Effector memory CD8-positive, alpha-beta T cell (primary cell): ENCODE data around the gene CLDN5.
A peak's percentile ranks its signal among the peaks of the same experiment; 100 is the strongest.
"Not testable (repeated sequence)": the region's sequence is repeated elsewhere in the genome, so short reads cannot be mapped to it uniquely, and the experiment has no call there.

Experiments used
- ATAC-seq: fragments of 150-1000 bp; cut with Tn5 transposase; replicated peaks from 2 replicates; pipeline ENCODE4 v1.10.0; 2021; ENCODE audit warnings: mild to moderate bottlenecking, moderate library complexity
- DNase-seq, 3 experiments: peaks; one replicate each; pipeline ENCODE4 v3.0.0; 2021
- H3K27ac Mint-ChIP-seq, 2 donors: one replicate each; pipeline ENCODE4 v1.8.0; 2022; ENCODE audit warnings: mild to moderate bottlenecking in 2 of 2, mixed read lengths in 2 of 2, moderate library complexity in 2 of 2
- H3K27me3 Mint-ChIP-seq, 2 donors: one replicate each; pipeline ENCODE4 v1.8.0; 2022; ENCODE audit warnings: mixed read lengths in 2 of 2
- H3K36me3 Mint-ChIP-seq: one replicate; pipeline ENCODE4 v1.8.0; 2022; ENCODE audit warnings: mild to moderate bottlenecking, moderate library complexity, mixed read lengths; ENCODE audit not compliant: insufficient read depth
- H3K4me1 Mint-ChIP-seq, 2 donors: one replicate each; pipeline ENCODE4 v1.8.0; 2022; ENCODE audit warnings: low read depth in 2 of 2, mixed read lengths in 2 of 2
- H3K4me3 Mint-ChIP-seq, 2 donors: one replicate each; pipeline ENCODE4 v1.8.0; 2022; ENCODE audit warnings: mild to moderate bottlenecking in 2 of 2, mixed read lengths in 2 of 2, moderate library complexity in 2 of 2
- H3K9me3 Mint-ChIP-seq, 2 donors: one replicate each; pipeline ENCODE4 v1.8.0; 2022; ENCODE audit warnings: mixed read lengths in 2 of 2

Gene CLDN5

DNA sequence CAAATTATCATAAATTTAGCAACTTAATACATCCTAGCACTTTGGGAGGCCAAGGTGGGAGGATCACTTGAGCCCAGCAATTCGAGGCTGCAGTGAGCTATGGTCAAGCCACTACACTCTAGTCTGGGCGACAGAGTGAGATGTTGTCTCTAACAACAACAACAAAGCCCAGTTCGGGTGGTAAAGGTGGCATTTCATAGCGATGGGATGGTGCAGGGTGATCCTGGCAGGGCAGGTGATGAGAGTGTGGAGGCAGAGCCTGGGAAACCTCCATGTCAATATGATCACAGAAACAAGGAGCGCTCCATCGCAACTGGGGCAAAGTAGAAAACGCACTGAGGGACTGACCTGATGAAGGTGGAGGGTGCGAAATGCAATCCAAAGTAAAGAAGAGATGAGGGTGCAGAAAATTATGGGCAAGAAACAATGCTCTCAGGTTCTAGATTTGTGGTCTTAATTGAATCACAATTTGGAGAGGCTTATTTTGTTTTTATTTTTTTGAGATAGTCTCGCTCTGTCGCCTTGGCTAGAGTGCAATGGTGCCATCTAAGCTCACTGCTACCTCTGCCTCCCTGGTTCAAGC, 32.8 kb upstream of the CLDN5 start:
- H3K4me3 Mint-ChIP-seq: no peak overlapping the region
- DNase-seq (no peak), ATAC-seq (no peak)
- peaks cover 30 to 50% of the 10 kb centered on the region in 2 donors for H3K27me3 Mint-ChIP-seq
- no peak overlapping the region for H3K27ac Mint-ChIP-seq
- H3K4me1 Mint-ChIP-seq: no peaks in the 10 kb centered on the region
- H3K9me3 Mint-ChIP-seq: no peaks in the 10 kb centered on the region
- H3K36me3 Mint-ChIP-seq: no peaks in the 10 kb centered on the region

DNA sequence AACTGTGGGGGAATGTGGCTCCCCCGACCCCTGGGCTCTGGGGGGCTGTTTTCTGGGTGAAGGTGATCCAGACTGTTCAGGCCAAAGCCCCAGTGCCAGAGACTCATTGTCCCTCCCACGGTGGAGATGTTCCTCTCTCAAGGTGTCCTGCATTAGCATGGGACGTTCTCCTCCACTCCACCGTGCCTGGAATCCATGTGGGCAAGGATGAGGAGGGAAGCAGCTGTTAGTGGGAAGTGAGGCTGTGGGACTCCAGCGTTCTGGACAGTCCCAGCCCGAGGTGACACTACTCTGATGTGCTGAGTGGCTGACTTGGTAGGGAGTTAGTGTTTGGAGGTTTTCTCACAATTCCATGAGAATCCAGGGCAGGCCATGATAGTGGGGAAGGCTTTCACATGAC, 31.4 kb upstream of the CLDN5 start:
- Mint-ChIP-seq H3K36me3 (no peaks in the 10 kb centered on the region), H3K27me3 (peaks cover 25 to 50% of the 10 kb centered on the region in 2 donors), H3K4me3 (no peak overlapping the region), H3K4me1 (no peaks in the 10 kb centered on the region), H3K9me3 (no peaks in the 10 kb centered on the region), H3K27ac (no peak overlapping the region)
- ATAC-seq: no peak
- DNase-seq: no peak

DNA sequence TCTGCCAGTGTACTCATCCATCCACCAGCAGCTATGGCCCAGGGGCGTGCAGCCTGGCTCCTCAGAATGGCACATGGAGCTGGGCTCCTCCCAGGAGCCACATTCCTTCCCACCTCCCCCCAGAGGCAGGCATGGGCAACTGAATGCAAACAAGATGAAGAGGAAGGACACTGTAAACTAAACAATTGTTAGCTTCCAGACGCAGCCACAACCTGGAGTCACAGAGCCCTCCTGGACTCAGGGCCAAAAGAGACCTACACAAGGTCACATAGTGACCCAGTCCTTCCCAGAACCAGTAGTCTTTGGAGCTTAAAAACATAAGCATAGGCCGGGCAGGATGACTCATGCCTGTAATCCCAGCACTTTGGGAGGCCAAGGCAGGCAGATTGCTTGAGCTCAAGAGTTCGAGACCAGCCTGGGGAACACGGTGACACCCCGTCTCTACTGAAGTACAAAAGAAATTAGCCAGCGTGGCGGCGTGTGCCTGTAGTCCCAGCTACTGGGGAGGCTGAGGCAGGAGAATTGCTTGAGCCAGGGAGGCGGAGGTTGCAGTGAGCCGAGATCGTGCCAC, 30.7 kb upstream of the CLDN5 start:
- Mint-ChIP-seq H3K27ac (no peak overlapping the region), H3K4me1 (no peaks in the 10 kb centered on the region), H3K4me3 (no peak overlapping the region), H3K27me3 (peaks cover 25 to 48% of the 10 kb centered on the region in 2 donors), H3K36me3 (no peaks in the 10 kb centered on the region), H3K9me3 (no peaks in the 10 kb centered on the region)
- ATAC-seq (no peak), DNase-seq (no peak)

DNA sequence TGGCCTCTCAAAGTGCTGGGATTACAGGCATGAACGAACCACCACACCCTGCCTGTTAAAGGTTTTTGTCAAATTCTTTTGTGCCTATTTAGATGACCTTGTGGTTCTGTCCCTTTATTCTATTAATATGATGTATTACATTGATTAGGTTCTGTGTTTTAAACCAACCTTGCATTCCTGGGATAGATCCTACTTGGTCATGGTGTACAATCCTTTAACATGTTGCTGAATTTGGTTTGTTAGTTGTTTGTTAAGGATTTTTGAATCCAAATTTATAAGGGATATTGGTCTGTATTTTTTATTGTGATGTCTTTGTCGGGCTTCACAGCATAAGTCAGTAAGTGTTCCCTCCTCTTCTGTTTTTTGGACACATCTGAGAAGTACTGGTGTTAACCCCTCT, 29.0 kb upstream of the CLDN5 start:
- no peak overlapping the region for H3K27ac Mint-ChIP-seq
- H3K9me3 Mint-ChIP-seq: no peaks in the 10 kb centered on the region
- no peak overlapping the region for H3K4me3 Mint-ChIP-seq
- no peak for DNase-seq
- no peak for ATAC-seq
- H3K36me3 Mint-ChIP-seq: no peaks in the 10 kb centered on the region
- peaks cover 25 to 45% of the 10 kb centered on the region in 2 donors for H3K27me3 Mint-ChIP-seq
- no peaks in the 10 kb centered on the region for H3K4me1 Mint-ChIP-seq

DNA sequence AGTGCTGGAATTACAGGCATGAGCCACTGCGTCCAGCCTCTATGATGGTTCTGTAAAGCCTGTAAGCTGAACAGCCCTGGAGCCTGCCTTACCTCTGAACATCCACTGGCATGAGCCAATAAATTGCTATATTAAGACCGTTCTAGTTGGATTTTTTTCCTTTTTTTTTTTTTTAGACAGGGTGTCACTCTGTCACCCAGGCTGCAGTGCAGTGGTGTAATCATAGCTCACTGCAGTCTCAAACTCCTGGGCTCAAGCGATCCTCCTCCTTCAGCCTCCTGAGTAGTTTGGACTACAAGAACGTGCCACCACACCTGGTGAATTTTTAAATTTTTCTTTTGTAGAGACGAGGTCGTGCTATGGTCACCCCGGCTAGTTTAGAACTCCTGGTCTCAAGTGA, 26.2 kb upstream of the CLDN5 start:
- Mint-ChIP-seq H3K4me3 (no peak overlapping the region), H3K27ac (no peak overlapping the region), H3K4me1 (no peaks in the 10 kb centered on the region), H3K27me3 (peaks cover 14 to 32% of the 10 kb centered on the region in 2 donors), H3K9me3 (no peaks in the 10 kb centered on the region), H3K36me3 (no peaks in the 10 kb centered on the region)
- DNase-seq (no peak), ATAC-seq (no peak)

DNA sequence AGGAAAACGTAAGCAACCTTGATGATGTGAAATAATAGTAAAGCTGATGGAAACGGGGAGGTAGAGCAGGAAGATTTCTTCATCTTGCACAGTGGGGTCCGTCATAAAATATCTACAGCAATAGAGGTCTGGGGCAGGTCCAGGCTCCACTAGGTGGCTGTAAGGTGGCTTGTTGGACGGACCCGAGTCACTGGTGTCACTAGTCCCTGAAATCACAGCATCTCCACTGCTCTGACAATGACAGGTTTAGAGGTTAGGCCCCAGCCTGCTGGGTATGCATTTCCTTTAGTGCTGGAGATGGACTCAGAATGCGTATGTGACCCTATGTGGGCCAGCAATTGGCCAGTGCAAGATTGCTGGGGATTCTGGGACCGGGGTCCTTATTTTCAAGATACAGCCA, 25.2 kb upstream of the CLDN5 start:
- DNase-seq (no peak), ATAC-seq (no peak)
- H3K4me1 Mint-ChIP-seq: no peaks in the 10 kb centered on the region
- no peaks in the 10 kb centered on the region for H3K9me3 Mint-ChIP-seq
- H3K27me3 Mint-ChIP-seq: peaks cover 16 to 31% of the 10 kb centered on the region in 2 donors
- H3K27ac Mint-ChIP-seq: no peak overlapping the region
- H3K4me3 Mint-ChIP-seq: no peak overlapping the region
- no peaks in the 10 kb centered on the region for H3K36me3 Mint-ChIP-seq

DNA sequence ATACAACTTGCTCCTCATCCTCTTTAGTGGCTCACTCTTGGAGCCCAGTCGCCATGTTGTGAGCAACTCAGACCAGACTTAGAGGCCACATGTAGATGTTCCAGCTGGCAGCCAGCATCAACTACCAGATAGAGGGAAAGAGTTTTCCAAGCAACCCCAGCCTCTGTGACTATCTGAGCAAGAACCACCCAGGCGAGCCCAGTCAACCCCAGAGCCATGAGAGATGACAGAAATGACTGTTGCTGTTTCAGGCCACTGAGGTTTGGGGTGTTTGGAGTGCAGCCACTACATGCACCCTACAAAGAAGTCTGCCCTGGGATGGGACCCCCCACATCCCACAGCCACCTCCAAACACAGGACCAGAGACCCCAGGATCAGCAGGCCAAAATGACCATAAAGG, 24.8 kb upstream of the CLDN5 start:
- H3K27ac Mint-ChIP-seq: no peak overlapping the region
- no peaks in the 10 kb centered on the region for H3K9me3 Mint-ChIP-seq
- H3K4me1 Mint-ChIP-seq: no peaks in the 10 kb centered on the region
- DNase-seq (no peak), ATAC-seq (no peak)
- no peaks in the 10 kb centered on the region for H3K36me3 Mint-ChIP-seq
- H3K4me3 Mint-ChIP-seq: no peak overlapping the region
- peaks cover 14 to 31% of the 10 kb centered on the region in 2 donors for H3K27me3 Mint-ChIP-seq

DNA sequence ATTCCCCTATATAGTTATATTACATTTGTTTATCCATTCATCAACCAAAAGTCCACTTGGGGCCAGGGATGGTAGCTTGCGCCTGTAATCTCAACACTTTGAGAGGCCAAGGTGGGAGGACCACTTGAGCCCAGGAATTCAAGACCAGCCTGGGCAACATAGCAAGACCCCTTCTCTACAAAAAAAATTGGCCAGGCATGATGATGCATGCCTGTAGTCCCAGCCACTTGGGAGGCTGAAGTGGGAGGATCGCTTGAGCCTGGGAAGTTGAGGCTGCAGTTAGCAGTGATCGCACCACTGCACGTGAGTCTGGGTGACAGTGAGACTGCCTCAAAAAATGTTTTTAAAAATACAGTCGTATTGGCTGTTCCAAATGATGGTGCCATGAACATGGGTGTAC, 24.2 kb upstream of the CLDN5 start:
- H3K9me3 Mint-ChIP-seq, H3K4me3 Mint-ChIP-seq, ATAC-seq, H3K36me3 Mint-ChIP-seq, DNase-seq, H3K27ac Mint-ChIP-seq, H3K4me1 Mint-ChIP-seq: not testable (repeated sequence)
- peaks cover 14 to 32% of the 10 kb centered on the region in 2 donors for H3K27me3 Mint-ChIP-seq

DNA sequence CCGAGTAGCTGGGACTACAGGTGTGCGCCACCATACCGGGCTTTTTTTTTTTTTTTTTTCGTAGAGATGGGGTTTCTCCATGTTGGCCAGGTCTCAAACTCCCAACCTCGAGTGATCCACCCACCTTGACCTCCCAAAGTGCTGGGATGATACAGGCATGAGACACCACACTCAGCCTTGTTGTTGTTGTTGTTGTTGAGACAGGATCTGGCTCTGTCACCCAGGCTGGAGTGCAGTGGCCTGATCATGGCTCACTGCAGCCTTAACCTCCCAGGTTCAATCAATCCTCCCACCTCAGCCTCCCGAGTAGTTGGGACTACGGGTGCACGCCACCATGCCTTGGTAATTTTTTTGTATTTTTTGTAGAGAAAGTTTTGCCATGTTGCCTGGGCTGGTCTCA, 23.4 kb upstream of the CLDN5 start:
- no peaks in the 10 kb centered on the region for H3K36me3 Mint-ChIP-seq
- no peaks in the 10 kb centered on the region for H3K4me1 Mint-ChIP-seq
- H3K27me3 Mint-ChIP-seq: peaks cover 11 to 33% of the 10 kb centered on the region in 2 donors
- DNase-seq: no peak
- no peaks in the 10 kb centered on the region for H3K9me3 Mint-ChIP-seq
- ATAC-seq: no peak
- no peak overlapping the region for H3K4me3 Mint-ChIP-seq
- H3K27ac Mint-ChIP-seq: no peak overlapping the region

DNA sequence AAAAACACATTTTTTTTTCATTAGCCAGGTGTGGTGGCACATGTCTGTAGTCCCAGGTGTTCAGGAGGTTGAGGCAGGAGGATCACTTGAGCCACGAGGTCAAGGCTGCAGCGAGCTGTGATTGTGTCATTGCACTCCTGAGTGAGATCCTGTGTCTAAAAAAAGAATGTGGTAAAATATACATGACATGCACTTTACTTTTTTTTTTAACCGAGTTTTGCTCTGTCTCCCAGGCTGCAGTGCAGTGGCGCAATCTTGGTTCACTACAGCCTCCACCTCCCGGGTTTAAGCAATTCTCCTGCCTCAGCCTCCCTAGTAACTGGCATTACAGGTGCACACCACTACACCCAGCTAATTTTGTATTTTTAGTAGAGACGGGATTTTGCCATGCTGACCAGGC, 22.5 kb upstream of the CLDN5 start:
- Mint-ChIP-seq H3K4me3 (no peak overlapping the region), H3K36me3 (no peaks in the 10 kb centered on the region), H3K27me3 (peaks cover 11 to 33% of the 10 kb centered on the region in 2 donors), H3K27ac (no peak overlapping the region), H3K4me1 (no peaks in the 10 kb centered on the region), H3K9me3 (no peaks in the 10 kb centered on the region)
- ATAC-seq (no peak), DNase-seq (no peak)

DNA sequence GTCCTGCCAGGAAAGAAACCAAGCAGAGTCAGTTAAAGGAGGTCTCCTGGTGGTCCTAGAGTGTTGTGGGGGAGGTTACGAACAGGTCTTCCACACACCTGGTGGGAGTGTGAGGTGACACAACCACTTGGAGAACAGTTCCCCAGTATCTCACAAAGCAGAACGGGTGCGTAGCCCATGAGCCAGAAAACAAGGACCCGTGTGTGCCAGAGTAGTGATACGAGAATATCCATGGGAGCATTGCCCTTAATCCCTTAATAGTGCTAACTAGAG, 21.7 kb upstream of the CLDN5 start:
- no peaks in the 10 kb centered on the region for H3K4me1 Mint-ChIP-seq

DNA sequence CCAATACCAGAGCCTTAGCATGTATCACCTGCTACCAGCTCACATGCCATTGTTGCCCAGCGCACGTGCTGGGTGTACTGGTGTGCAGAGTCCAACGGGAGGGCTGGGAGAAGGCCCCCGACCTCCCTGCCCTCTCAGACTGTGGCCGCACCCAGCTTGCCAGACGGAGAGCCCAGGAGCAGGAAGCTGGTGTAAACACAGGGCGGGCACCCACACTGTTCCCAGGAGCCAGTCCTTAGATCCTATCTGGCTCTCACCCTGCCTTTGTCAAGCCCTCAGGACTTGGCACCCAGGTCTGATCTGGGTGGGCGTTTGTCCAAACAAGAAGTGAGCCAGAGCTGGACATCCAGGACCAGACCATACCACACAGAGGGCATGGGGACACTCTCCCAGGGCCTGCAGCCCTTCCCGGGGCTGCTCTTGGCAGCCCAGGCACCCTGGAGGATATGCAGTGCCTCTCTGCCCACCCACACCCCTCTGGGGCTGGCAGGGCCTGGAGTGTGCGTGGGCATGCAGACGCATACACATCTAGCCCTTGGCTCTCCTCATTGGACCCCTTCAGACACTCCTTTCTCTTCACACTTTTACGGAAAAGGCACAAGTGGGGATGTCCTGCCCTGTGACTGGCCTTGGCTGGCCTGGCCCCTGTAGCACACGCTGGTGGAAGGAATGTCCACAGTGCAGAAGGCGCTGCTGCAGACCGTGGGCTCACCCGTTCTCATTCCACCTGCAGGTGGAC, 19.9 kb upstream of the CLDN5 start:
- ATAC-seq (no peak), DNase-seq (no peak)
- H3K4me3 Mint-ChIP-seq: no peak overlapping the region
- H3K27ac Mint-ChIP-seq: no peak overlapping the region
- H3K4me1 Mint-ChIP-seq: no peaks in the 10 kb centered on the region
- no peaks in the 10 kb centered on the region for H3K36me3 Mint-ChIP-seq
- H3K9me3 Mint-ChIP-seq: no peaks in the 10 kb centered on the region
- peaks cover 11 to 37% of the 10 kb centered on the region in 2 donors for H3K27me3 Mint-ChIP-seq

More for the DNA sequence above, 21.7 kb upstream of the CLDN5 start:
- peaks cover 11 to 33% of the 10 kb centered on the region in 2 donors for H3K27me3 Mint-ChIP-seq
- no peak for DNase-seq
- no peaks in the 10 kb centered on the region for H3K36me3 Mint-ChIP-seq
- no peak for ATAC-seq
- H3K27ac Mint-ChIP-seq: no peak overlapping the region
- no peak overlapping the region for H3K4me3 Mint-ChIP-seq
- H3K9me3 Mint-ChIP-seq: no peaks in the 10 kb centered on the region

DNA sequence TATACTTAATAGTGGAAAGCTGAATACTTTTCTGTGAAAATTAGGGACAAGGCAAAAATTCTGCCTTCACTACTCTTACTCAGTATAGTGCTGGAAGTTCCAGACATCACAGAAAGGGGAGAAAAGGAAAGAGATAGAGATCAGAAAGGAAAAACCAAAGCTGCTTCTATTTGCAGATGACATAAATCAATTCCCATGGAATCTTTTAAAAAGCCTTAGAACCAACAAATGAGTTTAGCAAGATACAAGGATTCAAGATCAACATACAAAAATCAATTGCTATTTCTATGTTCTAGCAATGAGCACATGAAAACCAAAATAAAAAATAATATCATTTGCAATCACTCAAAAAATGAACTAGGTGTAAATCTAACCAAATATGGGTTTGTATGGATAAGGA, 16.2 kb upstream of the CLDN5 start:
- Mint-ChIP-seq H3K4me3 (no peak overlapping the region), H3K9me3 (no peaks in the 10 kb centered on the region), H3K4me1 (no peaks in the 10 kb centered on the region), H3K27me3 (peaks cover 11 to 44% of the 10 kb centered on the region in 2 donors), H3K36me3 (no peaks in the 10 kb centered on the region), H3K27ac (peak overlapping the region in 1 of 2 donors; percentile 28)
- ATAC-seq: no peak
- no peak for DNase-seq

DNA sequence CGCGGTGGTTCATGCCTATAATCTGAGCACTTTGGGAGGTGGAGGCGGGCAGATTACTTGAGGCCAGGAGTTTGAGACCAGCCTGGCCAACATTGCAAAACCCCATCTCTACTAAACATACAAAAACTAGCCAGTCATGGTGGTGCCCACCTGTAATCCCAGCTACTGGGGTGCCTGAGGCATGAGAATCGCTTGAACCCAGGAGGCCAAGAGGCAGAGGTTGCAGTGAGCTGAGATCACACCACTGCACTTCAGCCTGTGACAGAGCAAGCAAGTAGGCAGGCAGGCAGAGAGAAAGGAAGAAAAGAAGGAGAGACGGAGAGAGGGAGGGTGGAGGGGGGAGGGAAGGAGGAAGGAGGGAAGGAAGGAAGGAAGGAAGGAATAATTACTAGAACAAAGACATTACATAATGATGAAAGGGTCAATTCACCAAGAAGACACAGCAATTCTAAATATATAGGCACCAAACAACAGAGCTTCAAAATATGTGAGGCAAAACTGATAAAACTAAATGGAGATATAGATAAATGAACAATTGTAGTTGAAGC, 13.8 kb upstream of the CLDN5 start:
- Mint-ChIP-seq H3K9me3 (no peaks in the 10 kb centered on the region), H3K36me3 (no peaks in the 10 kb centered on the region), H3K4me3 (no peak overlapping the region), H3K4me1 (no peaks in the 10 kb centered on the region), H3K27ac (no peak overlapping the region), H3K27me3 (peaks cover 0 to 32% of the 10 kb centered on the region in 2 donors)
- DNase-seq (no peak), ATAC-seq (no peak)
